ENCODE results near the gene SPOCK2.

GRCh38 chr10:72075376-72076115, 12.8 kb downstream of the SPOCK2 start:
- TF ChIP-seq TAF1 (IDR thresholded peaks at IDR 0.05; ENCODE audit: borderline replicate concordance, low read depth, low read length): 0 out of 2 replicates have a peak, but pooled peaks have one; percentile 14
- no peak for TF ChIP-seq HCFC1 (IDR thresholded peaks at IDR 0.05; ENCODE audit: low read length)

All from GM12878 (cell line).